HepG2 (cell line): ENCODE data around the gene ARHGAP45. TPM values are rescaled to one million over a fixed set of nuclear protein-coding genes. Genes with fewer than 3 reads are reported as not detected.

Experiments
- BATF2 ChIP-seq: sonication (generic); formaldehyde crosslinking; IDR thresholded peaks from 2 replicates; pipeline ENCODE4 v1.8.0; 2022; ENCODE audit warnings: mild to moderate bottlenecking, missing genetic modification reagents, moderate library complexity
- BHLHE40 ChIP-seq: IDR thresholded peaks from 2 replicates; pipeline ENCODE4 v1.6.1; 2011; ENCODE audit warnings: low read length, improper control_type of control experiment
- CBX5 ChIP-seq: sonication (generic); formaldehyde crosslinking; IDR thresholded peaks from 2 replicates; pipeline ENCODE4 v1.4.0; 2020; ENCODE audit warnings: missing genetic modification reagents, borderline replicate concordance
- CREBL2 ChIP-seq: sonication (generic); formaldehyde crosslinking; IDR thresholded peaks from 2 replicates; pipeline ENCODE4 v1.8.1; 2023; ENCODE audit warnings: missing genetic modification reagents, mild to moderate bottlenecking, borderline replicate concordance
- ELF4 ChIP-seq: sonication (generic); formaldehyde crosslinking; IDR thresholded peaks from 2 replicates; pipeline ENCODE4 v1.5.0; 2020; ENCODE audit warnings: missing genetic modification reagents, mild to moderate bottlenecking, moderate library complexity, borderline replicate concordance
- FOXK1 ChIP-seq: sonication (generic); formaldehyde crosslinking; IDR thresholded peaks from 2 replicates; pipeline ENCODE4 v1.4.0; 2020; ENCODE audit warnings: low read depth, missing genetic modification reagents, borderline replicate concordance
- FOXO1 ChIP-seq: sonication (generic); formaldehyde crosslinking; IDR thresholded peaks from 2 replicates; pipeline ENCODE4 v1.4.0; 2020; ENCODE audit warnings: missing genetic modification reagents
- MATR3 ChIP-seq: sonication (generic); formaldehyde crosslinking; IDR thresholded peaks from 2 replicates; pipeline ENCODE4 v1.4.0; 2020; ENCODE audit warnings: missing genetic modification reagents
- NR2F6 ChIP-seq, 2 experiments: IDR thresholded peaks; 2 replicates each; pipeline ENCODE4 v1.6.1; 2016; ENCODE audit warnings: antibody characterized with exemption in 1 of 2, mild to moderate bottlenecking in 1 of 2
- PHF21A ChIP-seq: sonication (generic); formaldehyde crosslinking; IDR thresholded peaks from 2 replicates; pipeline ENCODE4 v1.5.0; 2020; ENCODE audit warnings: mild to moderate bottlenecking, missing genetic modification reagents
- RBM22 ChIP-seq: fragments of 200-400 bp; formaldehyde crosslinking; optimal IDR thresholded peaks from 2 replicates; pipeline ENCODE3; 2017; ENCODE audit warnings: mild to moderate bottlenecking, low read length, moderate library complexity
- SIN3A ChIP-seq: IDR thresholded peaks from 2 replicates; pipeline ENCODE4 v1.6.1; 2011; ENCODE audit warnings: low read depth, mild to moderate bottlenecking, control low read depth, low read length, borderline replicate concordance
- SMYD3 ChIP-seq: sonication (generic); formaldehyde crosslinking; IDR thresholded peaks from 2 replicates; pipeline ENCODE4 v1.8.1; 2023; ENCODE audit warnings: mild to moderate bottlenecking, missing genetic modification reagents
- ZBTB33 ChIP-seq: sonication (generic); formaldehyde crosslinking; IDR thresholded peaks from 2 replicates; pipeline ENCODE4 v1.4.0; 2020; ENCODE audit warnings: missing genetic modification reagents
- ZNF230 ChIP-seq: sonication (generic); formaldehyde crosslinking; IDR thresholded peaks from 2 replicates; pipeline ENCODE4 v1.4.0; 2020; ENCODE audit warnings: mild to moderate bottlenecking, missing genetic modification reagents
- ZNF280B ChIP-seq: sonication (generic); formaldehyde crosslinking; IDR thresholded peaks from 2 replicates; pipeline ENCODE4 v1.5.0; 2020; ENCODE audit warnings: missing genetic modification reagents, mild to moderate bottlenecking, borderline replicate concordance
- ZNF580 ChIP-seq: IDR thresholded peaks from 2 replicates; pipeline ENCODE4 v1.6.1; 2016; ENCODE audit warnings: low read depth, borderline replicate concordance
- ZNF616 ChIP-seq: sonication (generic); formaldehyde crosslinking; IDR thresholded peaks from 2 replicates; pipeline ENCODE4 v1.5.0; 2020; ENCODE audit warnings: low read depth, mild to moderate bottlenecking, missing genetic modification reagents
- polyA plus RNA-seq, 8 experiments: library from polyadenylated mRNA; depleted of rRNA in 3 of 8; stranded (reverse) in 7 of 8; unstranded in 1 of 8; fragments of >200 nt; fragmentation: Illumina TruSeq in 4 of 8; extraction: Trizol in 4 of 8; gene quantifications; 2 replicates each; pipeline versions ENCODE4 v1.2.1 to v1.2.3, GENCODE V29; 2011 to 2016; ENCODE audit warnings: low read depth in 4 of 8, missing spikeins in 1 of 8, mixed read lengths in 1 of 8; ENCODE audit not compliant: insufficient read depth in 1 of 8
- total RNA-seq, 5 experiments: library from RNA; depleted of rRNA; stranded (reverse); fragments of >200 nt; fragmentation: Illumina TruSeq; extraction: Trizol; gene quantifications; 2 replicates each; pipeline ENCODE4 v1.2.3, GENCODE V29; 2016; ENCODE audit warnings: low read depth in 1 of 5
- TF ChIP-seq, protein P1 (sequence below): sonication (generic); formaldehyde crosslinking; IDR thresholded peaks from 2 replicates; pipeline ENCODE4 v1.4.0; 2020; ENCODE audit warnings: low read depth, mild to moderate bottlenecking, missing genetic modification reagents

Gene ARHGAP45
- total and polyA plus RNA-seq, 2 of the 13 experiments (the other 11 are each of a cell fraction or from before 2014, with no cell fraction given), result 0.84 to 32.0 TPM

DNA sequence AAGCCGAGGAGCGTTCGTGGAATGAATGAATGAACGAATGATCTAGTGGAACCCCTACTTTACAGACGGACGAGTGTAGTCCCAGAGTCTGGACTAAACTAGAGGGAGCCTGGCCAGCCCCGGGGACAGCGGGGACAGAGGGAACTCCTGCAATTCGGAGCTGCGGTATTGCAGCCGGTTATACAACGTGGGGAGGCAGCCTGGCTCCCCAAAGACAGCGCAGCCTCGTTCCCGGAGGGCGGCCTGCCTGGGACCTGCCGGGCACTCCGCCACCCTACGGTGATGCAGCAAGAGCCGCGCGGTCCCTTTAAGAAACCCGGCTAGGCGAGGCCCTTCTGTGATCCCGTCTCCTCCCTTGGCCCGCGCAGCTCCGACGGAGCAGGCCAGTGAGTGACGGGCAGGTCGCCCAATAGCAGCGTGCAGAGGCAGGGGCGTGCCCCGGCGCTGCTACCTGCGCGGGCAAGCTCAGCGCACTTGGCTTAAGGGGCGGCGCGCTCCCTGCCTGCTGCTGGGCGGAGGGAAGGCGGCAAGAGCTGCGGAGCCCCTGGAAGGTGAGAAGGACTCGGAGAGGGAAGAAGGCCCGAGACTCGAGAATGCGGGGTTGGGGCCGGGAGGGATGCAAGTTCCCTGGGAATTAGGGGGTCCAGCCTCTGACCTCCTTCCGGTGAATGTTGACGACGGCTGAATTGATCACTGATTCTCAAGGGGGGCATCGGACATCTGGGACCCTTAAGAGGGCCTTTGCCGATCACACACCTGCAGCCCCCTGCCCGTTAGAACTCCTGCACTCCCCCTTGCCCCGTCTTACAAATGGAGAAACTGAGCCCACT is 27.1 kb upstream of the ARHGAP45 start, which contains the start of gene ABCA7 (continued):
- TF ChIP-seq, protein P1, sequence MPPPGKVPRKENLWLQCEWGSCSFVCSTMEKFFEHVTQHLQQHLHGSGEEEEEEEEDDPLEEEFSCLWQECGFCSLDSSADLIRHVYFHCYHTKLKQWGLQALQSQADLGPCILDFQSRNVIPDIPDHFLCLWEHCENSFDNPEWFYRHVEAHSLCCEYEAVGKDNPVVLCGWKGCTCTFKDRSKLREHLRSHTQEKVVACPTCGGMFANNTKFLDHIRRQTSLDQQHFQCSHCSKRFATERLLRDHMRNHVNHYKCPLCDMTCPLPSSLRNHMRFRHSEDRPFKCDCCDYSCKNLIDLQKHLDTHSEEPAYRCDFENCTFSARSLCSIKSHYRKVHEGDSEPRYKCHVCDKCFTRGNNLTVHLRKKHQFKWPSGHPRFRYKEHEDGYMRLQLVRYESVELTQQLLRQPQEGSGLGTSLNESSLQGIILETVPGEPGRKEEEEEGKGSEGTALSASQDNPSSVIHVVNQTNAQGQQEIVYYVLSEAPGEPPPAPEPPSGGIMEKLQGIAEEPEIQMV (CRISPR knock-in tag), result no peak; the same call in 1 of the 2 replicates
- TF ChIP-seq NR2F6 (IDR thresholded peaks at IDR 0.05) (no peak), NR2F6 (CRISPR knock-in tag; IDR thresholded peaks at IDR 0.05) (peak; percentile 57), BATF2 (CRISPR knock-in tag) (0 out of 2 replicates have a peak, but pooled peaks have one; percentile 40), PHF21A (CRISPR knock-in tag) (peak; percentile 18; the same call in 1 of the 2 replicates), SIN3A (peak; percentile 72; the same call in 1 of the 2 replicates), ELF4 (no peak), MATR3 (CRISPR knock-in tag) (no peak), ZNF580 (0 out of 2 replicates have a peak, but pooled peaks have one; percentile 36), CREBL2 (CRISPR knock-in tag) (no peak), ZNF616 (CRISPR knock-in tag) (no peak), ZNF230 (CRISPR knock-in tag) (no peak), RBM22 (peak; percentile 89), ZNF280B (peak; percentile 53; the same call in 1 of the 2 replicates), SMYD3 (CRISPR knock-in tag) (no peak), CBX5 (peak; percentile 48; the same call in 1 of the 2 replicates), ZBTB33 (CRISPR knock-in tag) (no peak; the same call in 1 of the 2 replicates), FOXK1 (CRISPR knock-in tag) (peak; percentile 49; the same call in 1 of the 2 replicates), BHLHE40 (peak; percentile 6; the same call in 1 of the 2 replicates), FOXO1 (no peak)
